Peyer's patch (tissue), 4 donors: ENCODE measurements around the gene CADM1.

ENCODE experiments used
- CTCF ChIP-seq, 6 experiments: fragments of 450-650 bp in 4 of 6; fragments of 200-600 bp in 2 of 6; sonication (generic) in 1 of 6; IDR thresholded peaks; one replicate each; pipeline ENCODE4 v1.5.1; 2017 to 2019; ENCODE audit warnings: antibody characterized with exemption in 6 of 6, mild to moderate bottlenecking in 3 of 6, moderate library complexity in 1 of 6
- POLR2A ChIP-seq, 2 donors: fragments of 450-650 bp; IDR thresholded peaks; one replicate each; pipeline ENCODE4 v1.5.1; 2017; ENCODE audit warnings: antibody characterized with exemption in 2 of 2, mild to moderate bottlenecking in 2 of 2, moderate library complexity in 2 of 2

- TF ChIP-seq CTCF (IDR thresholded peaks at IDR 0.05) (no peak), POLR2A (IDR thresholded peaks at IDR 0.05) (no peak)
Observed at GRCh38 chr11:115287266-115287665, 216.9 kb downstream of the CADM1 start.
